Hematopoietic multipotent progenitor cell treated with erythropoietin and hydrocortisone succinate and interleukin-3 and kit ligand, for 15 days (in vitro differentiated cells): ENCODE measurements around the gene ZFHX3.

Source experiments
- DNase-seq: peaks from one replicate; pipeline ENCODE4 v3.0.0-alpha.2; 2015; ENCODE audit warnings: low spot score

ZFHX3 gene

GRCh38 chr16:72928090-72928981 is 119.6 kb downstream of the ZFHX3 start:
- no peak for DNase-seq

- DNase-seq: no peak
Observed at GRCh38 chr16:72927199-72928089, 120.5 kb downstream of the ZFHX3 start.

GRCh38 chr16:72926177-72927070 is 121.5 kb downstream of the ZFHX3 start:
- no peak for DNase-seq

- DNase-seq: no peak
Observed at GRCh38 chr16:72925631-72925979, 122.3 kb downstream of the ZFHX3 start.

- no peak for DNase-seq
Observed at GRCh38 chr16:72924927-72925630, 122.8 kb downstream of the ZFHX3 start.

GRCh38 chr16:72924537-72924926 is 123.4 kb downstream of the ZFHX3 start:
- no peak for DNase-seq

GRCh38 chr16:72923757-72924156 is 124.2 kb downstream of the ZFHX3 start:
- DNase-seq: no peak

GRCh38 chr16:72922714-72923113 is 125.2 kb downstream of the ZFHX3 start:
- no peak for DNase-seq

GRCh38 chr16:72921620-72922019 is 126.3 kb downstream of the ZFHX3 start:
- no peak for DNase-seq

GRCh38 chr16:72921106-72921505 is 126.8 kb downstream of the ZFHX3 start:
- DNase-seq: no peak

GRCh38 chr16:72917051-72917450 is 130.9 kb downstream of the ZFHX3 start:
- no peak for DNase-seq

GRCh38 chr16:72915331-72915730 is 132.6 kb downstream of the ZFHX3 start:
- no peak for DNase-seq

- no peak for DNase-seq
Observed at GRCh38 chr16:72913551-72913950, 134.4 kb downstream of the ZFHX3 start.

- DNase-seq: no peak
Observed at GRCh38 chr16:72911971-72912370, 136.0 kb downstream of the ZFHX3 start.

- no peak for DNase-seq
Observed at GRCh38 chr16:72910875-72911274, 137.1 kb downstream of the ZFHX3 start.

- no peak for DNase-seq
Observed at GRCh38 chr16:72910381-72910780, 137.5 kb downstream of the ZFHX3 start.

GRCh38 chr16:72909196-72909595 is 138.7 kb downstream of the ZFHX3 start:
- no peak for DNase-seq

GRCh38 chr16:72908362-72909167 is 139.4 kb downstream of the ZFHX3 start:
- no peak for DNase-seq

GRCh38 chr16:72905581-72905980 is 142.3 kb downstream of the ZFHX3 start:
- no peak for DNase-seq

- DNase-seq: no peak
Observed at GRCh38 chr16:72903176-72903575, 144.8 kb downstream of the ZFHX3 start.

GRCh38 chr16:72902206-72902605 is 145.7 kb downstream of the ZFHX3 start:
- no peak for DNase-seq
